Measurements from ENCODE around the gene TMEM176A. TPM values are rescaled to one million over a fixed set of nuclear protein-coding genes. Genes with fewer than 3 reads are reported as not detected.
"Not testable (repeated sequence)": the region's sequence is repeated elsewhere in the genome, so short reads cannot be mapped to it uniquely, and the experiment has no call there.

The TMEM176A gene
- total RNA-seq (2014; rRNA removed; shearing (Covaris generic)): not detected in 2 replicates

- in situ Hi-C loops (cut with HindIII; ENCODE audit: low sequenced_read_pairs): no loop called here
- no peak for DNase-seq (ENCODE audit: low spot score)
Measured at GRCh38 chr7:150800581-150801241, at the start of gene TMEM176A. Gene TMEM176A, plus strand, starts transcription at chr7:150800769. Its CDS starts 782 bp downstream, at chr7:150801551.

GRCh38 chr7:150751702-150752101, 48.9 kb upstream of the TMEM176A start:
- in situ Hi-C loops (cut with HindIII; ENCODE audit: low sequenced_read_pairs): no loop called here
- no peak for DNase-seq (ENCODE audit: low spot score)

GRCh38 chr7:150753239-150753638, 47.3 kb upstream of the TMEM176A start:
- in situ Hi-C loops (cut with HindIII; ENCODE audit: low sequenced_read_pairs): no loop called here
- DNase-seq (ENCODE audit: low spot score): no peak

- in situ Hi-C loops (cut with HindIII; ENCODE audit: low sequenced_read_pairs): no loop called here
Measured at GRCh38 chr7:150753826-150754603, 46.6 kb upstream of the TMEM176A start.

GRCh38 chr7:150754951-150755350, 45.6 kb upstream of the TMEM176A start:
- DNase-seq (ENCODE audit: low spot score): no peak
- in situ Hi-C loops (cut with HindIII; ENCODE audit: low sequenced_read_pairs): no loop called here

More at GRCh38 chr7:150753826-150754603, 46.6 kb upstream of the TMEM176A start:
- DNase-seq (ENCODE audit: low spot score): no peak

GRCh38 chr7:150755473-150756099, 45.0 kb upstream of the TMEM176A start:
- no peak for DNase-seq (ENCODE audit: low spot score)
- in situ Hi-C loops (cut with HindIII; ENCODE audit: low sequenced_read_pairs): no loop called here

GRCh38 chr7:150756166-150756565, 44.4 kb upstream of the TMEM176A start:
- in situ Hi-C loops (cut with HindIII; ENCODE audit: low sequenced_read_pairs): no loop called here
- no peak for DNase-seq (ENCODE audit: low spot score)

GRCh38 chr7:150756858-150757257, 43.7 kb upstream of the TMEM176A start:
- no peak for DNase-seq (ENCODE audit: low spot score)
- in situ Hi-C loops (cut with HindIII; ENCODE audit: low sequenced_read_pairs): no loop called here

GRCh38 chr7:150759479-150759878, 41.1 kb upstream of the TMEM176A start:
- in situ Hi-C loops (cut with HindIII; ENCODE audit: low sequenced_read_pairs): no loop called here
- no peak for DNase-seq (ENCODE audit: low spot score)

- in situ Hi-C loops (cut with HindIII; ENCODE audit: low sequenced_read_pairs): no loop called here
- no peak for DNase-seq (ENCODE audit: low spot score)
Measured at GRCh38 chr7:150766334-150766709, 34.2 kb upstream of the TMEM176A start.

- in situ Hi-C loops (cut with HindIII; ENCODE audit: low sequenced_read_pairs): no loop called here
- no peak for DNase-seq (ENCODE audit: low spot score)
Measured at GRCh38 chr7:150769768-150770167, 30.8 kb upstream of the TMEM176A start.

GRCh38 chr7:150774131-150774530, 26.4 kb upstream of the TMEM176A start:
- in situ Hi-C loops (cut with HindIII; ENCODE audit: low sequenced_read_pairs); DNase-seq (ENCODE audit: low spot score): not testable (repeated sequence)

- no peak for DNase-seq (ENCODE audit: low spot score)
- in situ Hi-C loops (cut with HindIII; ENCODE audit: low sequenced_read_pairs): no loop called here
Measured at GRCh38 chr7:150778014-150778737, 22.4 kb upstream of the TMEM176A start.

GRCh38 chr7:150778738-150779301, 21.7 kb upstream of the TMEM176A start:
- in situ Hi-C loops (cut with HindIII; ENCODE audit: low sequenced_read_pairs): no loop called here
- DNase-seq (ENCODE audit: low spot score): peak; percentile 83

GRCh38 chr7:150780292-150780691, 20.3 kb upstream of the TMEM176A start:
- no peak for DNase-seq (ENCODE audit: low spot score)
- in situ Hi-C loops (cut with HindIII; ENCODE audit: low sequenced_read_pairs): no loop called here

GRCh38 chr7:150781103-150781502, 19.5 kb upstream of the TMEM176A start:
- no peak for DNase-seq (ENCODE audit: low spot score)
- in situ Hi-C loops (cut with HindIII; ENCODE audit: low sequenced_read_pairs): no loop called here

GRCh38 chr7:150781961-150782360, 18.6 kb upstream of the TMEM176A start:
- in situ Hi-C loops (cut with HindIII; ENCODE audit: low sequenced_read_pairs): no loop called here

GRCh38 chr7:150784120-150784736, 16.3 kb upstream of the TMEM176A start:
- no peak for DNase-seq (ENCODE audit: low spot score)
- in situ Hi-C loops (cut with HindIII; ENCODE audit: low sequenced_read_pairs): no loop called here

More at GRCh38 chr7:150781961-150782360, 18.6 kb upstream of the TMEM176A start:
- DNase-seq (ENCODE audit: low spot score): no peak

- no peak for DNase-seq (ENCODE audit: low spot score)
- in situ Hi-C loops (cut with HindIII; ENCODE audit: low sequenced_read_pairs): no loop called here
Measured at GRCh38 chr7:150784954-150785353, 15.6 kb upstream of the TMEM176A start.

Data from G401 (cell line).